Body of pancreas (tissue), 4 donors: ENCODE measurements around the gene CTNNAL1. TPM values are rescaled to one million over a fixed set of nuclear protein-coding genes. Genes with fewer than 3 reads are reported as not detected.

Source experiments
- ATAC-seq: fragments of 150-250 bp; one replicate; pipeline ENCODE4 v1.9.1; 2016
- DNase-seq, 4 donors: peaks; one replicate each; pipeline ENCODE4 v3.0.0-alpha.2; 2019
- H3K27ac ChIP-seq, 4 donors: fragments of 200-600 bp; sonication (generic); 1 replicate in 3 of 4; 2 replicates in 1 of 4; pipeline versions ENCODE4 v1.5.1 to v1.6.1; 2016 to 2019; ENCODE audit warnings: mild to moderate bottlenecking in 1 of 4, mixed read lengths in 1 of 4, moderate library complexity in 1 of 4
- H3K27me3 ChIP-seq, 2 donors: fragments of 200-600 bp; sonication (generic); one replicate each; pipeline ENCODE4 v1.6.0; 2016; ENCODE audit warnings: mild to moderate bottlenecking in 1 of 2
- H3K36me3 ChIP-seq, 2 donors: fragments of 200-600 bp; sonication (generic); replicated peaks in 1 of 2; 2 replicates each; pipeline ENCODE4 v1.5.1; 2016; ENCODE audit warnings: low read depth in 2 of 2; ENCODE audit not compliant: insufficient read depth in 1 of 2
- H3K4me1 ChIP-seq: fragments of 200-600 bp; sonication (generic); one replicate; pipeline ENCODE4 v1.6.0; 2016
- H3K4me3 ChIP-seq, 2 donors: fragments of 200-600 bp; sonication (generic); 1 replicate in 1 of 2; 2 replicates in 1 of 2; pipeline ENCODE4 v1.5.1; 2016 to 2019
- H3K9me3 ChIP-seq, 3 donors: fragments of 200-600 bp; sonication (generic); 1 replicate in 2 of 3; 2 replicates in 1 of 3; pipeline ENCODE4 v1.5.1; 2016
- CTCF ChIP-seq, 7 experiments: fragments of 450-650 bp in 4 of 7; fragments of 200-600 bp in 3 of 7; sonication (generic) in 3 of 7; IDR thresholded peaks; one replicate each; pipeline ENCODE4 v1.5.1; 2016 to 2019; ENCODE audit warnings: antibody characterized with exemption in 7 of 7
- POLR2A ChIP-seq, 3 donors: fragments of 450-650 bp; IDR thresholded peaks; one replicate each; pipeline ENCODE4 v1.6.1; 2016; ENCODE audit warnings: antibody characterized with exemption in 3 of 3, mild to moderate bottlenecking in 2 of 3
- WGBS, 2 donors: methylation state at CpG; one replicate each; pipeline ENCODE4 v1.1.5; 2017; 5-methylcytosine and 5-hydroxymethylcytosine counted together
- intact Hi-C: fragments of 100-400 bp; cut with DNase I; formaldehyde crosslinking; loops from one replicate; pipeline ENCODE4 v1.15.1; 2023
- total RNA-seq, 2 donors: library from RNA; depleted of rRNA; stranded (reverse); fragments of >200 nt; gene quantifications; one replicate each; pipeline ENCODE4 v1.1.0, GENCODE V29; 2016

CTNNAL1 gene
- total RNA-seq, 2 donors from 2014 or later, result 15.8 to 23.9 TPM

- H3K4me1 ChIP-seq, result no peaks in the 10 kb centered on the region
- no peak overlapping the region for H3K27ac ChIP-seq
- peaks cover 0 to 24% of the 10 kb centered on the region in 2 donors for H3K36me3 ChIP-seq
- ATAC-seq, result no peak
- TF ChIP-seq POLR2A (IDR thresholded peaks at IDR 0.05) (no peak), CTCF (IDR thresholded peaks at IDR 0.05) (no peak)
- DNase-seq, result no peak
- 60 to 76% methylated on average over 1 of the region's 1 CpG for WGBS, 2 donors
- no peaks in the 10 kb centered on the region for H3K9me3 ChIP-seq
- no peak overlapping the region for H3K4me3 ChIP-seq
- intact Hi-C loops, result no loop called here
- H3K27me3 ChIP-seq, result no peaks in the 10 kb centered on the region
These were observed 38.4 kb upstream of the CTNNAL1 start for GRCh38 chr9:109051733-109052132.

- no peaks in the 10 kb centered on the region for H3K4me1 ChIP-seq
- ATAC-seq (no peak), DNase-seq (no peak)
- 77 to 78% methylated on average over 7 of the region's 7 CpGs for WGBS, 2 donors
- H3K27me3 ChIP-seq, result no peaks in the 10 kb centered on the region
- no peak overlapping the region for H3K4me3 ChIP-seq
- no peak overlapping the region for H3K27ac ChIP-seq
- TF ChIP-seq POLR2A (IDR thresholded peaks at IDR 0.05) (no peak), CTCF (IDR thresholded peaks at IDR 0.05) (no peak)
- H3K9me3 ChIP-seq, result no peaks in the 10 kb centered on the region
- intact Hi-C loops, result no loop called here
- peaks cover 0 to 27% of the 10 kb centered on the region in 2 donors for H3K36me3 ChIP-seq
These were observed 37.1 kb upstream of the CTNNAL1 start for GRCh38 chr9:109050444-109050843.

- DNase-seq (no peak), ATAC-seq (no peak)
- 86 to 89% methylated on average over 3 of the region's 3 CpGs for WGBS, 2 donors
- no peaks in the 10 kb centered on the region for H3K27me3 ChIP-seq
- peaks cover 0 to 28% of the 10 kb centered on the region in 2 donors for H3K36me3 ChIP-seq
- no peak for TF ChIP-seq POLR2A (IDR thresholded peaks at IDR 0.05)
- no peak for TF ChIP-seq CTCF (IDR thresholded peaks at IDR 0.05)
- intact Hi-C loops, result no loop called here
- no peaks in the 10 kb centered on the region for H3K4me1 ChIP-seq
- H3K4me3 ChIP-seq, result no peak overlapping the region
- no peak overlapping the region for H3K27ac ChIP-seq
- no peaks in the 10 kb centered on the region for H3K9me3 ChIP-seq
These were observed 35.5 kb upstream of the CTNNAL1 start for GRCh38 chr9:109048822-109049221.

GRCh38 chr9:109047259-109047658, 34.0 kb upstream of the CTNNAL1 start:
- H3K27me3 ChIP-seq, result no peaks in the 10 kb centered on the region
- H3K9me3 ChIP-seq, result no peaks in the 10 kb centered on the region
- H3K4me3 ChIP-seq, result no peak overlapping the region
- no peak overlapping the region for H3K27ac ChIP-seq
- 82 to 89% methylated on average over 2 of the region's 2 CpGs for WGBS, 2 donors
- DNase-seq (no peak), ATAC-seq (no peak)
- no peak for TF ChIP-seq POLR2A (IDR thresholded peaks at IDR 0.05)
- no peak for TF ChIP-seq CTCF (IDR thresholded peaks at IDR 0.05)
- intact Hi-C loops, result no loop called here
- H3K4me1 ChIP-seq, result no peaks in the 10 kb centered on the region
- peaks cover 0 to 19% of the 10 kb centered on the region in 2 donors for H3K36me3 ChIP-seq

GRCh38 chr9:109046346-109046745, 33.0 kb upstream of the CTNNAL1 start:
- TF ChIP-seq CTCF (IDR thresholded peaks at IDR 0.05) (no peak), POLR2A (IDR thresholded peaks at IDR 0.05) (no peak)
- WGBS, 2 donors, result 83 to 90% methylated on average over 1 of the region's 1 CpG
- ATAC-seq, result no peak
- no peak overlapping the region for H3K4me3 ChIP-seq
- no peaks in the 10 kb centered on the region for H3K4me1 ChIP-seq
- intact Hi-C loops, result no loop called here
- H3K9me3 ChIP-seq, result no peaks in the 10 kb centered on the region
- H3K27me3 ChIP-seq, result no peaks in the 10 kb centered on the region
- no peak for DNase-seq
- H3K36me3 ChIP-seq, result peaks cover 0 to 20% of the 10 kb centered on the region in 2 donors
- no peak overlapping the region for H3K27ac ChIP-seq
